Lower leg skin (tissue), 3 donors: ENCODE measurements around the gene MT1X.

Experiments used
- CTCF ChIP-seq, 3 donors: fragments of 450-650 bp; IDR thresholded peaks; one replicate each; pipeline ENCODE4 v1.5.1; 2016; ENCODE audit warnings: antibody characterized with exemption in 3 of 3, mild to moderate bottlenecking in 3 of 3, moderate library complexity in 2 of 3
- POLR2A ChIP-seq, 2 donors: fragments of 450-650 bp; IDR thresholded peaks; one replicate each; pipeline ENCODE4 v1.6.1; 2016 to 2017; ENCODE audit warnings: antibody characterized with exemption in 2 of 2, mild to moderate bottlenecking in 1 of 2, moderate library complexity in 1 of 2

- TF ChIP-seq CTCF (IDR thresholded peaks at IDR 0.05) (no peak), POLR2A (IDR thresholded peaks at IDR 0.05) (no peak)
Measured at GRCh38 chr16:56722200-56722842, 40.1 kb downstream of the MT1X start.
